ENCODE results near the gene ZNF853.
"Not testable (repeated sequence)": the region's sequence is repeated elsewhere in the genome, so short reads cannot be mapped to it uniquely, and the experiment has no call there.

Gene ZNF853

DNA sequence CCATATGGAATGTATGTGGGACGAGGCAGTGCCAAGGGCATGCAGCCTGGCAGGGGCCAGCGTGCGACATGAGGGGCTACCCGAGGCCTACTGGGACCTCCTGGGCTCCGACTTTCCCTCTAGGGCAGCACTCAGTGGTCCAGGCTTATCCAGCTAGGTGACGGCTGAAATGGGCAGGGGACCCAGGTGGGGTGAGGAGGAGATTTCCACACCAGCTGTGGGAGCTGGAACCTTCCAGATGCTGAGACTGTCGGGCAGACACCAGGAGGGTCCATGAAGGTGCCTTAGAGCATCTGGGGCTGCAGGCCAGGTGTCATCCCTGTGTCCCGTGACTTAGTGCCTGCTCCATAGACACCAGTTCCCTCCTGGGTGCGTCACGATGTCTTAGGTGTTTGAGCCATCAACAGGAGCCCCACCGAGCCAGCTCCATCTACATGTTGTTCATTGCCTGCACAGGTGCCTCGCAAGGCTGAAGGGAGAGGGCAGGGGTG, 35.2 kb downstream of the ZNF853 start:
- DNase-seq (ENCODE audit: extremely low read depth in 1 of 2, low read depth in 1 of 2) = no peak

DNA sequence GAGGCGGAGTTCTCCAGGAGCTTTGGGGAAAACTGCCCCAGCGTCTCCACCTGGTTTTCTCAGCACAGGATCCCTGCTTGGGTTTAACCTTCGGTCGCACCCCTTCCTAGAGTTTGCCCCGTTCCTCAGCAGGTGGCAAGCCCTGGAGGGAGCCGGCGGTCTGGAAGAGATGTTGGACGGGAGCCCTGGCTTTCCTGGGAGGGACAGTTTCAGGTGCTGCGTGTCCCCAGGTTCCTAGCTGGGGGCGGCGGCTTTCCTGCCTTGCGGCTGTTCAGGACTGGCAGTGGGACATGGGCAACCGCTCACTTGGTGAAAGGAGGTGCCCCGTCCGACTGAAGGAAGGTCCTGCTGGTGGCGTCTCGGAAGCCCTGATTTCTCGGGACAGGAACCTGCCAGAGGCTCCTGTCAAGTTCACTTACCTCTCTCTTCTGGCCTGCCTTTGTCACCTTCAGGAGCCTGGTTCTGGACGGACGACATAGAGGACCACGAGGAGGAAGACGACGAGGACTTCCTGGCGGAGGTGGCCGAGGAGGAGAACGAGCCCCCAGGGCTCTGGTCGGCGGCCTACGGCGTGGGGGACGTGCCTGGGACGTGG, 36.5 kb downstream of the ZNF853 start:
- no peak for DNase-seq (ENCODE audit: extremely low read depth in 1 of 2, low read depth in 1 of 2)

DNA sequence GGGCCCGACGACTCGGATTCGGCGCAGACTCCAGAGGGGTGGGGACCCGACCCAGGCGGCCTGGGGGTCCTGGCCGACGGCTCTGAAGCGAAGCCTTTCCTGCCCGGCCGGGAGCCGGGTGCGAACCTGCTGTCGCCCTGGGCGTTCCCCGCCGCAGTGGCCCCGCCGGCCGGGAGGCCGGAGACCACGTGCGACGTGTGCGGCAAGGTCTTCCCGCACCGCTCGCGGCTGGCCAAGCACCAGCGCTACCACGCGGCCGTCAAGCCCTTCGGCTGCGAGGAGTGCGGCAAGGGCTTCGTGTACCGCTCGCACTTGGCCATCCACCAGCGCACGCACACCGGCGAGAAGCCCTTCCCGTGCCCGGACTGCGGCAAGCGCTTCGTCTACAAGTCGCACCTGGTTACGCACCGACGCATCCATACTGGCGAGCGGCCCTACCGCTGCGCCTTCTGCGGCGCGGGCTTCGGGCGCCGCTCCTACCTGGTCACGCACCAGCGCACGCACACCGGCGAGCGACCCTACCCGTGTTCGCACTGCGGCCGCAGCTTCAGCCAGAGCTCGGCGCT, 37.1 kb downstream of the ZNF853 start:
- DNase-seq (ENCODE audit: extremely low read depth in 1 of 2, low read depth in 1 of 2) = no peak

DNA sequence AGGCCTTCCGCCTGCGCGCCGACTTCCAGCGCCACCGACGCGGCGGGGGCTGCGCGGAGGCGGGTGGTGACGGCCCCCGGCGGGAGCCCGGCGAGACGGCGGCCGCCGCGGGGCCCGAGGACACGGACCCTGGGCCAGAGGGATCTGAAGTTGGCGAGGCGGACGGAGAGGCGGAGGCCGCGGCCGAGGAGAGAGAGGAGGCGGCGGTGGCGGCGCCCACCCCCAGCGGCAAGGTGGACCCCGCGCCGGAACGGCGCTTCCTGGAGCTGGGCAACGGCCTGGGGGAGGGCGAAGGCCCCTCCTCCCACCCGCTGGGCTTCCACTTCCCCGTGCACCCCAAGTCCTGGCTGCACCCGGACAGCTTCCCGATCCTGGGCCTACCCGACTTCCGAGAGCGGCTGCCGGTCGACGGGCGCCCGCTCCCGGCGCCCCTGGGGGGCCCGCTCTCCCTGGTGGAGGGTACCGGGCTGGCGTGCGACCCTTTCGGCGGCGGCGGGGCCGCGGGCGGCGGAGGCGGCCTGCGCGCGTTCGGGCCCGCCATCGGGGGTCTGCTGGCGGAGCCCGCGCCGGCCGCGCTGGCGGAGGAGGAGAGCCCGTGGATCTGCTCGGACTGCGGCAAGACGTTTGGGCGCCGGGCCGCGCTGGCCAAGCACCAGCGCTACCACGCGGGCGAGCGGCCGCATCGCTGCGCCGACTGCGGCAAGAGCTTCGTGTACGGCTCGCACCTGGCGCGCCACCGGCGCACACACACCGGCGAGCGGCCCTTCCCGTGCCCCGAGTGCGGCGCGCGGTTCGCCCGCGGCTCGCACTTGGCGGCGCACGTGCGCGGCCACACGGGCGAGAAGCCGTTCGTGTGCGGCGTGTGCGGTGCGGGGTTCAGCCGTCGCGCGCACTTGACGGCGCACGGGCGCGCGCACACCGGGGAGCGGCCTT, 37.9 kb downstream of the ZNF853 start:
- no peak for DNase-seq (ENCODE audit: extremely low read depth in 1 of 2, low read depth in 1 of 2)

DNA sequence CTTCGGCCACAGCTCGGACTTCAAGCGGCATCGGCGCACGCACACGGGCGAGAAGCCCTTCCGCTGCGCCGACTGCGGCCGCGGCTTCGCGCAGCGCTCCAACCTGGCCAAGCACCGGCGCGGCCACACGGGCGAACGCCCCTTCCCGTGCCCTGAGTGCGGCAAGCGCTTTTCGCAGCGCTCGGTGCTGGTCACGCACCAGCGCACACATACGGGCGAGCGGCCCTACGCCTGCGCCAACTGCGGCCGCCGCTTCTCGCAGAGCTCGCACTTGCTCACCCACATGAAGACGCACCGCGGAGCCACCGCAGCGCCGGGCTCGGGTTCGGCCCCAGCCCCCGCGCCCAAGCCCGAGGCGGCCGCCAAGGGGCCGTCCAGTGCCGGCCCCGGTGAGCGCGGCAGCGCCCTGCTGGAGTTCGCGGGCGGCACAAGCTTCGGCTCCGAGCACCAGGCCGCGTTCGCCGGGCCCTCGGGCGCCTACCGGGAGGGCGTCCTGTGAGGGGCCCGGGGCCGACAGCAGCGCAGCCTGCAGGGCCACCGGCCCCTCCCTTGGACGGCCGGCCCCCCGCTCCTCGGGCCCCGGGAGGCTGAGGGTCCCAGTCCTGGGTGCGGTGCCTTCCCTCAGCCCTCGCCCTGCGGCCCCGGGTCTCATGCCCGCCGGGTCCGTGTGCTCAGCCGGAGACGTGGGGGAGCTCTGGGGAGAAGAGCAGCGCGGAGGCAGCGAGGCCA, 38.9 kb downstream of the ZNF853 start:
- DNase-seq (ENCODE audit: extremely low read depth in 1 of 2, low read depth in 1 of 2) = no peak

DNA sequence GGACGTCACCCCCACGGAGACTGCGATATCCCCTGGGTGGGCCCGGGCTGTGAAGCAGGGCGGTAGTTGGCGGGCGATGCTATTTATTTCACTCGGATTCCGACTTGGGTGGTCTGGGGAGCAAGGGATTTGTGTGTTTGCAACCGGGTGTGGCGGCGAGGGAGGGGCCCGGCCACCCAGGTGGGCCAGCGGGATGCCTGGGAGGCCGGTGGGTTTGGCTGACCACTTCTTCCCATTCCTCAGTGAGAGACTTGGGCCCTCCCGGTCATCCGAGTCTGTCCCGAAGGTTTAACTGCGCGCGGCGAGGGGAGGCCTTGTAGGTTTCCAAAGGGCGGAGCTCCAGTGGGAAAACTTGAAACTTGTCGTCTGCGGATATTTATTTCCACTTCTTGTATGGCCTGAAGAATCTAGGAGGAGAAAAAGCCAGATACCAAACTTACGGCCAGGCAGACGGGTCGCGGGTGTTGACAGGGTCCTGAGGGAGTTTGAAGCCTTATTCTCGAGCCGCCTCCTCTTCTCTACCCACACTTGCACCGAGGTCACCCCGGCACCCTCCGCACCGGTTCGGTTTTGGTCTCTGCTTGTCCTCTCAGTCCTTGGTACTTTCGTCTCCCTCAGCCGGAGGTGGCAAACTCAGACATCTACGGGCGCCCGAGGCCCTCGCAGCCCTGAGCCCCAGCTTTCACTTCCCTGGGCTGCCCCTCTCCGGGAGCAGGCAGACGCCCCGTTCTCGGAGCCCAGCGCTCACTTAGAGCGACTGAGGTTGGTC, 39.6 kb downstream of the ZNF853 start:
- no peak for DNase-seq (ENCODE audit: extremely low read depth in 1 of 2, low read depth in 1 of 2)

DNA sequence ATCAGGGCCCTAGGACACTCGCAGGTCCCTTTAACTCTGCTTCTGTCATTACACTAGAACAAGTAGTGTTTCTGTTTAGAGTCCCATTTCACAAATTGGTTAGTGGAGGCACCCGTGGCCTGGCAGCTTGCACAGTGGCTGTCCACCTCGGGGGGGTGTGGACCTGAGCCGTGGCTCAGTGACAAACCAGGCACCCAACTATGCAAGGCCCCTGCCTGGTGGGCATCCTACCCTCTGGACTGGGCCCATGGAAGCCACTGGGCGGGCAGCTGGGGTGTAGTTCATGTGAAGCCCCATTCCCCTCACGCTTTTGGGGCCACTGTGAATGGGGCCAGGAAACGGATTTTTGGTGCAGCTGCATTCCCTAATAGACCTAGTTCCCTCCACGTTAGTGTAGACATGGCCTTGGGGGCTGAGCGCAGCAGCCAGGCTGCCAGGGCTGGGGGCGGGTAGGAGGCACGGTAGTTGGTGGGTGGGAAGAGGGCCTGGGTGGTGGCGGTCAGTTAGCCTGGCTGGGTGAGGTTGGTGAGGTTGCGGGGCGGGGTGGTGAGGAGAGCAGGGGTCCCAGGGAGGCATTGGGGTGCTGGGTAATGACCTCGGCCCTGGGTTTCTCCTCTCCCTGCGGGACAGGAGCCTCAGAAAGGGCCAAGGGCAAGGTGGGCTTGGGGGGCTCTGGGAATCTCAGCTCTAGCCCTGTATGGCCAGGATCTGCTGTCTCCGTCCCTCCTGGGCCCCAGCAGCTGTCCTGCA, 40.4 kb downstream of the ZNF853 start:
- DNase-seq (ENCODE audit: extremely low read depth in 1 of 2, low read depth in 1 of 2) = no peak

DNA sequence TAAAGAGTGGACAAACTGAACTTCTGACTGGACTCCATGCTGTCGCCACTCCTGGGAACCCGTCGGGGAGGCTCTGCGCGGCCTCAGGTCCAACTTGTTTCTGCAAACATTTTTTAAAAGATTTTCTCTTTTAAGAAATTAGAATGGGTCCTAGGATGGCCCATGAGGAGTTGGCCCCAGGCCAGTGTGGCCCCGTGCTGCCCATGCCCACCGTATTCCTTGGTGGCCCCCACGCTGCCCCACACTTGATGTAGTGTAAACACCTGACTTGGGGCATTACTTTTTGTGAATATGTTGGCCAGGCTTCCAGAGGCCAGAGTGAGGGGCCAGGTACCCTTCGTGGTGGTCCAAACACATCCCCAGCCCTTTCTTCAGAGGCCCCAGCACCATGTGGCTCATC, 41.0 kb downstream of the ZNF853 start:
- no peak for DNase-seq (ENCODE audit: extremely low read depth in 1 of 2, low read depth in 1 of 2)

DNA sequence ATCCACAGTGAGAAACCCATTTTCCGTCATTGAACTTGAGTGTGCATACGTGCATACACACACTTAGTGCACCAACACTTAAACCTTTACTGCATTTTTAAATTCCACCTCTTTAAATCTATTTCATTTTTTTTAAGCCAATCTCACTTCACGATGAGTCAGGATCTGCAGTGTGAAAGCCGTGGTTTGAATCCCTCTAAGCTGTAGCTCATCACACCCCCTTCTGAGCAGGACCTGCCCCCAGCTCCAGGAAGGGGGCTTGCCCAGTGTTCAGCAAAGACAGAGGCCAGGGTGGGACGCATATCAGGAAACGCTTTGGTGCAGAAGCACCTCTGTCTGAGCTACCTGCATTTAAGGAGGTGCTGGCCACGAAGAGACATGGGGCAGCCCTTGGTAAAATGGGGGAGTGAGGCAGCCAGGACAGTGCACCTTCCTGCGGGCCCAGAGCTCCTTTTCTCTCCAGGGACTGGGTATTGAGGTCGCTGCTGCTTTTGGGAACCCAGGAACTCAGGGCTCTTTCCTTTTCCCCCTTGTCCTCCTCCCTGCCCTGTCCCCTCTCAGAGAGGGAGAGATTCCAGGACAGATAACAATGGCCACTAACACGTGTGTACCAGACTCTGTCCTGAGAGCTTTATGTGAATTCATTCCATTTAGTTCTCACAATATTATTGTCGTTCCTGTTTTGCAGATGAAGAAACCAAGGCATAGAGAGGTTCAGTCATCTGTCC, 43.4 kb downstream of the ZNF853 start:
- DNase-seq (ENCODE audit: extremely low read depth in 1 of 2, low read depth in 1 of 2) = no peak

DNA sequence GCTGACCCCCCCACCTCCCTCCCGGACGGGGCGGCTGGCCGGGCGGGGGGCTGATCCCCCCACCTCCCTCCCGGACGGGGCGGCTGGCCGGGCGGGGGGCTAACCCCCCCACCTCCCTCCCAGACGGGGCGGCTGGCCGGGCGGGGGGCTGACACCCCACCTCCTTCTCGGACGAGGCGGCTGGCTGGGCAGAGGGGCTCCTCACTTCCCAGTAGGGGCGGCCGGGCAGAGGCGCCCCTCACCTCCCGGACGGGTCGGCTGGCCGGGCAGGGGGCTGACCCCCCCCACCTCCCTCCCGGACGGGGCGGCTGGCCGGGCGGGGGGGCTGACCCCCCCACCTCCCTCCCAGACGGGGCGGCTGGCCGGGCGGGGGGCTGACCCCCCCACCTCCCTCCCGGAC, 55.4 kb downstream of the ZNF853 start:
- not testable (repeated sequence) for DNase-seq (ENCODE audit: extremely low read depth in 1 of 2, low read depth in 1 of 2)
